Gastrocnemius medialis (tissue), 4 donors: Measurements from ENCODE around the gene ANGPTL8.

Experiments
- CTCF ChIP-seq, 5 experiments: fragments of 450-650 bp in 3 of 5; fragments of 200-600 bp in 2 of 5; sonication (generic) in 2 of 5; IDR thresholded peaks in 4 of 5; conservative IDR thresholded peaks in 1 of 5; 1 replicate in 4 of 5; 2 replicates in 1 of 5; pipeline ENCODE4 v1.5.1; 2016 to 2019; ENCODE audit warnings: antibody characterized with exemption in 5 of 5, mild to moderate bottlenecking in 3 of 5, moderate library complexity in 3 of 5
- POLR2A ChIP-seq, 2 donors: fragments of 450-650 bp; IDR thresholded peaks; one replicate each; pipeline ENCODE4 v1.6.1; 2017; ENCODE audit warnings: antibody characterized with exemption in 2 of 2, mild to moderate bottlenecking in 2 of 2, moderate library complexity in 2 of 2

GRCh38 chr19:11251217-11251616, 11.8 kb downstream of the ANGPTL8 start:
- TF ChIP-seq CTCF (IDR thresholded peaks at IDR 0.05 in 4 of 5, conservative IDR thresholded peaks at IDR 0.05 in 1 of 5) (no peak), POLR2A (IDR thresholded peaks at IDR 0.05) (no peak)
